IMR-90 (cell line): ENCODE data around the gene NSF.
"Not testable (repeated sequence)": the region's sequence is repeated elsewhere in the genome, so short reads cannot be mapped to it uniquely, and the experiment has no call there.

Experiments used
- BHLHE40 ChIP-seq: fragments of 150-350 bp; IDR thresholded peaks from 2 replicates; pipeline ENCODE4 v1.6.1; 2016; ENCODE audit warnings: mild to moderate bottlenecking, low read depth, low read length
- CEBPB ChIP-seq: IDR thresholded peaks from 2 replicates; pipeline ENCODE4 v1.6.1; 2012; ENCODE audit warnings: low read depth, low read length, improper control_type of control experiment
- CHD1 ChIP-seq: IDR thresholded peaks from 2 replicates; pipeline ENCODE4 v1.6.1; 2012; ENCODE audit warnings: low read depth, low read length, improper control_type of control experiment
- CTCF ChIP-seq: conservative IDR thresholded peaks from 2 replicates; pipeline ENCODE4 v1.5.1; 2012; ENCODE audit warnings: mild to moderate bottlenecking, low read depth, low read length, improper control_type of control experiment
- ELK1 ChIP-seq: fragments of 150-350 bp; IDR thresholded peaks from 2 replicates; pipeline ENCODE4 v1.6.1; 2016; ENCODE audit warnings: low read depth, mild to moderate bottlenecking, low read length, moderate library complexity, borderline replicate concordance
- MAFK ChIP-seq: IDR thresholded peaks from 2 replicates; pipeline ENCODE4 v1.6.1; 2012; ENCODE audit warnings: low read depth, low read length, improper control_type of control experiment
- MAZ ChIP-seq: IDR thresholded peaks from 2 replicates; pipeline ENCODE4 v1.6.1; 2012; ENCODE audit warnings: low read depth, mild to moderate bottlenecking, low read length, improper control_type of control experiment, moderate library complexity, borderline replicate concordance
- NFE2L2 ChIP-seq: fragments of 150-350 bp; IDR thresholded peaks from 2 replicates; pipeline ENCODE4 v1.6.1; 2016; ENCODE audit warnings: low read depth, mild to moderate bottlenecking, low read length
- POLR2A ChIP-seq: IDR thresholded peaks from 2 replicates; pipeline ENCODE4 v1.6.1; 2012; ENCODE audit warnings: mild to moderate bottlenecking, low read depth, low read length
- RCOR1 ChIP-seq: IDR thresholded peaks from 2 replicates; pipeline ENCODE4 v1.6.1; 2012; ENCODE audit warnings: mild to moderate bottlenecking, low read length, improper control_type of control experiment; ENCODE audit not compliant: insufficient replicate concordance
- RFX5 ChIP-seq: IDR thresholded peaks from 2 replicates; pipeline ENCODE4 v1.8.0; 2012; ENCODE audit warnings: low read depth, mild to moderate bottlenecking, low read length, moderate library complexity
- SMC3 ChIP-seq: fragments of 150-350 bp; IDR thresholded peaks from 2 replicates; pipeline ENCODE4 v1.6.1; 2016; ENCODE audit warnings: low read depth, mild to moderate bottlenecking, antibody characterized with exemption, low read length, moderate library complexity
- USF2 ChIP-seq: fragments of 150-350 bp; IDR thresholded peaks from 2 replicates; pipeline ENCODE4 v1.6.1; 2017; ENCODE audit warnings: mild to moderate bottlenecking, antibody characterized with exemption, low read length, low read depth

DNA sequence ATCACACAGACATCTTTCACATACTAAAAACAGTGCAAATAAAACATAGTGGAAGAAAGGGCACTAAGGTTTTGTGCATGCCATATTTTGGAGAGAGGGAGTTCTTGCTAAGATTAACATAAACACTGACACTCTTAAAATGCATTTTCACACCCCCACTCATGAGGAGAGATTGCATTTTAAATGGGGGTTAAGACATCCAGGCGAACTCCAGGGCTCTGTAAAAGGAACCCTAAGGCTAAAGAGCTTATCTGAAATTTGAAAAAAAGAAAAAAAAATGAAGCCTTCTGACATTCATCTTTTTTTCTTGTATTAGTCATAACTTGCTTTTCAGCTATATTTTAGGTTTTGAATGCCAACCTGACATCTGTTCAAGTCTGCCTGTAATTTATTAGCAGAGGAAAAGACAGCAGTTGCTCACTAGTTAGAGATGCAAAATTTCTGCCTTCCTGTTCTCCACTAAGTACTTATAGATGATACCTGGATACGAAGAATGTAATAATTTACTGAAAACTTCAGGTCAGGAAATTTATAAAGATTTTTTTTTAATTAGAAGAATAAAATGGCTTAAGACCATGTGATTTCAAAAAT lies 57.3 kb downstream of the NSF start:
- not testable (repeated sequence) for TF ChIP-seq CTCF, POLR2A, ELK1, NFE2L2, RFX5, CEBPB, CHD1, SMC3, BHLHE40, MAFK, USF2, MAZ, RCOR1
